Aorta (tissue), 5 donors: ENCODE results near the gene PLCG1. TPM values are rescaled to one million over a fixed set of nuclear protein-coding genes. Genes with fewer than 3 reads are reported as not detected.

Experiments used
- ATAC-seq: fragments of 200-7000 bp; cut with Tn5 transposase; one replicate; pipeline ENCODE4 v1.9.1; 2022; ENCODE audit warnings: moderate library complexity; ENCODE audit not compliant: low FRiP score
- DNase-seq, 2 donors: peaks; one replicate each; pipeline ENCODE4 v3.0.0-alpha.2; 2020
- H3K27ac ChIP-seq, 2 donors: one replicate each; pipeline ENCODE4 v1.5.1; 2013; ENCODE audit warnings: low read length in 2 of 2, mild to moderate bottlenecking in 2 of 2, moderate library complexity in 2 of 2, control low read depth in 1 of 2, inconsistent platforms in 1 of 2, low read depth in 1 of 2
- H3K27me3 ChIP-seq, 2 donors: one replicate each; pipeline ENCODE4 v1.6.1; 2013; ENCODE audit warnings: control low read depth in 1 of 2, low read length in 1 of 2, mild to moderate bottlenecking in 1 of 2, moderate library complexity in 1 of 2; ENCODE audit not compliant: insufficient read depth in 2 of 2, control insufficient read depth in 1 of 2
- H3K36me3 ChIP-seq, 2 donors: one replicate each; pipeline ENCODE4 v1.6.1; 2013; ENCODE audit warnings: control low read depth in 1 of 2, low read length in 1 of 2, mild to moderate bottlenecking in 1 of 2; ENCODE audit not compliant: insufficient read depth in 2 of 2, control insufficient read depth in 1 of 2
- H3K4me1 ChIP-seq, 2 donors: one replicate each; pipeline ENCODE4 v1.6.1; 2013; ENCODE audit warnings: low read length in 2 of 2, control low read depth in 1 of 2, mild to moderate bottlenecking in 1 of 2, moderate library complexity in 1 of 2; ENCODE audit not compliant: insufficient read depth in 2 of 2, control insufficient read depth in 1 of 2
- H3K4me3 ChIP-seq, 2 donors: one replicate each; pipeline ENCODE4 v1.5.1; 2013; ENCODE audit warnings: low read length in 2 of 2, control low read depth in 1 of 2, mild to moderate bottlenecking in 1 of 2
- H3K9me3 ChIP-seq: one replicate; pipeline ENCODE4 v1.6.1; 2013; ENCODE audit warnings: mild to moderate bottlenecking, low read length; ENCODE audit not compliant: control insufficient read depth
- WGBS, 2 donors: extraction: QIAGEN DNeasy Blood & Tissue Kit; methylation state at CpG; one replicate each; pipeline ENCODE4 v1.1.7; 2013; 5-methylcytosine and 5-hydroxymethylcytosine counted together
- intact Hi-C, 2 donors: fragments of 100-400 bp; cut with DNase I; formaldehyde crosslinking; loops; one replicate each; pipeline versions ENCODE4 v1.14.2 to v1.15.0; 2022
- polyA plus RNA-seq, 2 donors: library from polyadenylated mRNA; stranded (reverse); fragments of 200-250 nt; gene quantifications; one replicate each; pipeline ENCODE4 v1.2.3, GENCODE V29; 2013
- total RNA-seq, 2 donors: library from RNA; stranded (reverse); fragmentation: NEBNext Ultra II Directional; extraction: Animal tissue kit (Norgen Biotek cat#: 25700); gene quantifications; one replicate each; pipeline ENCODE4 v1.2.1, GENCODE V29; 2021
- donor health status: healthy with polysubstance abuse.
- donor health status: Bipolar disorder and iron deficiency.
- donor health status: DM: no; HTN: no; CAD: no.
- donor health status: DM: no; HTN: no; CAD: no.
- donor health status: DM: yes; HTN: yes; CAD: no.

The PLCG1 gene
- total and polyA plus RNA-seq, 4 donors: 17.9 to 148 (median 74.4) TPM

GRCh38 chr20:41173161-41173721, 35.9 kb downstream of the PLCG1 start:
- H3K36me3 ChIP-seq: peaks cover 0 to 6% of the 10 kb centered on the region in 2 donors
- peak overlapping the region; percentile 23 to 87 for H3K27ac ChIP-seq
- 11 to 15% methylated on average over 9 of the region's 9 CpGs for WGBS, 2 donors
- no peaks in the 10 kb centered on the region for H3K9me3 ChIP-seq
- H3K4me3 ChIP-seq: no peak overlapping the region
- H3K27me3 ChIP-seq: no peaks in the 10 kb centered on the region
- intact Hi-C loops: loop anchor here (1.0 to 10.0 kb wide), 3 partner anchors 166 to 242 kb away; no protein-coding TSS in a partner anchor
- ATAC-seq: peak; percentile 92
- peaks cover 5% of the 10 kb centered on the region in 2 donors for H3K4me1 ChIP-seq
- DNase-seq: peak; percentile 87 to 95

- H3K36me3 ChIP-seq: peaks cover 0 to 6% of the 10 kb centered on the region in 2 donors
- WGBS, 2 donors: 87 to 88% methylated on average over 13 of the region's 13 CpGs
- DNase-seq (peak in 1 of 2 donors; percentile 69), ATAC-seq (no peak)
- H3K27me3 ChIP-seq: no peaks in the 10 kb centered on the region
- no peak overlapping the region for H3K4me3 ChIP-seq
- peaks cover 5% of the 10 kb centered on the region in 2 donors for H3K4me1 ChIP-seq
- peak overlapping the region; percentile 23 to 87 for H3K27ac ChIP-seq
- intact Hi-C loops: loop anchor here (1.0 to 10.0 kb wide), 4 partner anchors 165 to 241 kb away; no protein-coding TSS in a partner anchor
- H3K9me3 ChIP-seq: no peaks in the 10 kb centered on the region
These were observed 36.5 kb downstream of the PLCG1 start for GRCh38 chr20:41173791-41174341.

- intact Hi-C loops: loop anchor here (2.0 to 10.0 kb wide), 3 partner anchors 164 to 240 kb away; no protein-coding TSS in a partner anchor
- peak overlapping the region; percentile 68 to 87 for H3K27ac ChIP-seq
- peaks cover 6 to 7% of the 10 kb centered on the region in 2 donors for H3K4me1 ChIP-seq
- ATAC-seq: no peak
- DNase-seq: peak in 1 of 2 donors; percentile 59
- H3K9me3 ChIP-seq: no peaks in the 10 kb centered on the region
- no peaks in the 10 kb centered on the region for H3K27me3 ChIP-seq
- H3K4me3 ChIP-seq: no peak overlapping the region
- WGBS, 2 donors: 90 to 95% methylated on average over 10 of the region's 10 CpGs
- peaks cover 0 to 2% of the 10 kb centered on the region in 2 donors for H3K36me3 ChIP-seq
These were observed 37.0 kb downstream of the PLCG1 start for GRCh38 chr20:41174373-41174772.

GRCh38 chr20:41174782-41175181, 37.4 kb downstream of the PLCG1 start:
- 0 to 8% methylated on average over 2 of the region's 2 CpGs for WGBS, 2 donors

GRCh38 chr20:41175201-41175651, 37.9 kb downstream of the PLCG1 start:
- Histone ChIP-seq H3K4me1 (peaks cover 6 to 7% of the 10 kb centered on the region in 2 donors), H3K36me3 (peaks cover 0 to 2% of the 10 kb centered on the region in 2 donors), H3K27me3 (no peaks in the 10 kb centered on the region), H3K9me3 (no peaks in the 10 kb centered on the region), H3K27ac (peak overlapping the region; percentile 68 to 87), H3K4me3 (no peak overlapping the region)
- ATAC-seq: no peak
- WGBS, 2 donors: 78 to 84% methylated on average over 4 of the region's 4 CpGs
- intact Hi-C loops: loop anchor here in 1 of 2 donors (2.0 to 10.0 kb wide), 4 partner anchors 72 to 240 kb away; partner anchors contain the start of gene ZHX3
- no peak for DNase-seq

More at GRCh38 chr20:41174782-41175181, 37.4 kb downstream of the PLCG1 start:
- peak overlapping the region; percentile 68 to 87 for H3K27ac ChIP-seq
- peak in 1 of 2 donors; percentile 67 for DNase-seq
- peaks cover 0 to 2% of the 10 kb centered on the region in 2 donors for H3K36me3 ChIP-seq
- ATAC-seq: no peak
- no peaks in the 10 kb centered on the region for H3K27me3 ChIP-seq
- intact Hi-C loops: loop anchor here (2.0 to 10.0 kb wide), 5 partner anchors 73 to 240 kb away; partner anchors contain the start of gene ZHX3 (in 1 of the 2)
- peaks cover 6 to 7% of the 10 kb centered on the region in 2 donors for H3K4me1 ChIP-seq
- H3K4me3 ChIP-seq: no peak overlapping the region
- H3K9me3 ChIP-seq: no peaks in the 10 kb centered on the region

- H3K9me3 ChIP-seq: no peaks in the 10 kb centered on the region
- H3K4me3 ChIP-seq: no peak overlapping the region
- ATAC-seq (no peak), DNase-seq (no peak)
- peaks cover 0 to under 1% of the 10 kb centered on the region in 2 donors for H3K36me3 ChIP-seq
- H3K27ac ChIP-seq: peak overlapping the region; percentile 68 to 87
- WGBS, 2 donors: 47 to 52% methylated on average over 7 of the region's 7 CpGs
- H3K27me3 ChIP-seq: no peaks in the 10 kb centered on the region
- H3K4me1 ChIP-seq: peaks cover 6 to 7% of the 10 kb centered on the region in 2 donors
- intact Hi-C loops: loop anchor here (2.0 to 10.0 kb wide), 5 partner anchors 57 to 239 kb away; partner anchors contain the start of gene ZHX3 (in 1 of the 2)
These were observed 38.5 kb downstream of the PLCG1 start for GRCh38 chr20:41175727-41176330.

- H3K4me3 ChIP-seq: no peak overlapping the region
- intact Hi-C loops: loop anchor here (2.0 to 10.0 kb wide), 4 partner anchors 56 to 238 kb away; partner anchors contain the start of gene ZHX3 (in 1 of the 2)
- H3K9me3 ChIP-seq: no peaks in the 10 kb centered on the region
- H3K36me3 ChIP-seq: no peaks in the 10 kb centered on the region
- H3K27me3 ChIP-seq: no peaks in the 10 kb centered on the region
- WGBS, 2 donors: 79% methylated on average over 8 of the region's 8 CpGs
- DNase-seq (no peak), ATAC-seq (no peak)
- H3K27ac ChIP-seq: peak overlapping the region; percentile 59 to 87
- peaks cover 6 to 7% of the 10 kb centered on the region in 2 donors for H3K4me1 ChIP-seq
These were observed 39.6 kb downstream of the PLCG1 start for GRCh38 chr20:41176711-41177552.

- DNase-seq: peak; percentile 89 to 92
- Histone ChIP-seq H3K27ac (peak overlapping the region; percentile 93 to 96), H3K36me3 (peaks cover 0 to 5% of the 10 kb centered on the region in 2 donors), H3K4me3 (no peak overlapping the region), H3K27me3 (no peaks in the 10 kb centered on the region), H3K4me1 (peaks cover 6 to 7% of the 10 kb centered on the region in 2 donors), H3K9me3 (no peaks in the 10 kb centered on the region)
- ATAC-seq: peak; percentile 62
- intact Hi-C loops: loop anchor here (2.0 to 10.0 kb wide), 4 partner anchors 55 to 237 kb away; partner anchors contain the start of gene ZHX3 (in 1 of the 2)
- 7 to 9% methylated on average over 2 of the region's 2 CpGs for WGBS, 2 donors
These were observed 40.3 kb downstream of the PLCG1 start for GRCh38 chr20:41177636-41178035.
